Effector CD8-positive, alpha-beta T cell (primary cell): ENCODE results near the gene MRAP.
"Not testable (repeated sequence)": the region's sequence is repeated elsewhere in the genome, so short reads cannot be mapped to it uniquely, and the experiment has no call there.

Source experiments
- DNase-seq: peaks from one replicate; lab custom pipeline; 2025; lab: John Stamatoyannopoulos, UW

Gene MRAP

DNA sequence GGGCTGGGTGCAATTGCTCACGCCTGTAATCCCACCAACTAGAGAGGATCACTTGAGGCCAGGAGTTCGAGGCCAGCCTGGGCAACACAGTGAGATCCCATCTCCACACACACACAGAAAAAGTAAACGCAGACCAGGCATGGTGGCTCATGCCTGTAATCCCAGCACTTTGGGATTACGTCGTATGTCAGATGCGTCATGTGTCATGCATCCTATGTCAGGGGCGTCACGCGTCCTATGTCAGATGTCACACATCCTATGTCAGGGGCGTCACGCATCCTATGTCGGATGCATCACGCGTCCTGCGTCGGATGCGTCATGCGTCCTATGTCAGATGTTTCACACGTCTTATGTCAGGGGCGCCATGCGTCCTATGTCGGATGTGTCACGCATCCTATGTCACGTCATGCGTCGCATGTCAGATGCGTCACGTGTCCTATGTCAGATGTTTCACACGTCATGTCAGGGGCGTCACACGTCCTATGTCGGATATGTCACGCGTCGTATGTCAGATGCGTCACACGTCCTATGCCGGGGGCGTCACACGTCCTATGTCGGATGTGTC lies 1.5 kb downstream of the MRAP start:
- DNase-seq, result no peak

DNA sequence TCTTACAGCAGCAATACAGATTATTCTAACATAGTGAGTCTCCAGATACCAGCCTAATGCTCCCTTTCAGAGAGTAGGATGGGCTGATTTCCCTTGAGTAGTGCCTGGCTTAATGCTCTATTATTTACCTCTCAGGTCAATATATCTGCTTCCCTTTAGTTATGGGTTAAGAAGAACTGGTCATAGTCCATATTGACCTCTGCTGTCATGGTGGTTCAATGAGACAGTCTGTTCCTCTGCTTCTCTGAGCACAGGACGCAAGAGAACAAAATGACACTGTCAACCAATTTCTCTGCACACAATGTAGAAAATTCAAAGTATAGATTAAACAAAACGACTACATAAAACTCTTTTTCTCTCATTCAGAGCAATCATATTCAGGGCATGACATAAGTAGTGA lies 2.9 kb downstream of the MRAP start:
- DNase-seq, result no peak

DNA sequence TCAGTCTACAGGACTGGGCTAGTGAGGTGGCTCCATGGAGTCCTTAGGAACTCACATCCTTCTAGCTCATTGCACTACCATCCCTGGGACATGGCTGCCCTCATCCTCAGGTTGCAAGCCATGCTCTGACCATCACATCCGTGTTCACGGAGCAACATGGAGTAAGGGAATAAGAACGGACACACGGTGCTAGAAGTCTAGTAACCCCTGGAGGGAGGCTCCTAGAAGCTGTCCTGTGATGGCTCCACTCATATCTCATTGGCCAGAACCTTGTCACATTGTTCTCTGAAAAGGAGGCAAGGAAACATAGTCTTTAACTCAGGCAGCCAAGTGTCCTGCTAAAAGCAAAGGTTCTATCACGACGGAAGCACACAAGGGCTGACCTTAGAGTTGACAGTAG lies 3.9 kb downstream of the MRAP start:
- no peak for DNase-seq

DNA sequence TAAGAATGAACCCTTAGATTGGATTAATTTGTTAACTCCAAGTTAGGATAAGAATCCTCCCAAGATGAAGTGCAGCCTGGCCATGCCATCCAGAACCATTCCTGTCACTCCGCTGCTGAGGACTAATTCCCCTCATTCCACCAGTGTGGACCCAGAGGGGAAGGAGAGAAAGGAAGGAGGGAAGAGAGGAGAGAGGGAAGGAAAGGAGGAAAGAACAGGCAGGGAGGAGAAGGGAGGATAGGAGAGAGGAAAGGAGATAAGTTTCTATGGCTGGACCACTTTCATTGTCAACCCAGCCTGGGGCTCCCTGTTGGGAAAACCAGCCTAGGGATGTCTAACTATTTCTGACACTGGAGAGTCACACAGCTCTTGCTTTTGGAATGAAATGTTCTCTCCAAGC lies 4.7 kb downstream of the MRAP start:
- DNase-seq, result no peak

DNA sequence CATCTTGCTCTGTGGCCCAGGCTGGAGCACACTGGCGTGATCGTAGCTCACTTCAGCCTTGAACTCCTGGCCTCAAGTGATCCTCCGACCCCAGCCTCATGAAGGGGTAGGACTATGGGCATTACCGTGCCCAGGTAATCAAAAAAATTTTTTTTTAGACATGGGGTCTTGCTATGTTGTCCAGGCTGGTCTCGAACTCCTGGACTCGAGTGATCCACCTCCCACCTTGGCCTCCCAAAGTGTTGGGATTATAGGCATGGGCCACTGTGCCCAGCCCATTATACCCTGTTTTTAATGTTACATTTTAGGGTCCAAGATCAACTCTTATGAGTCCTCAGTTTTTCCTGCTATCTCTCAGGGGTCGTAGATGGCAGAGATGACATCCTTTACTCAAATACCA lies 6.3 kb downstream of the MRAP start:
- no peak for DNase-seq

DNA sequence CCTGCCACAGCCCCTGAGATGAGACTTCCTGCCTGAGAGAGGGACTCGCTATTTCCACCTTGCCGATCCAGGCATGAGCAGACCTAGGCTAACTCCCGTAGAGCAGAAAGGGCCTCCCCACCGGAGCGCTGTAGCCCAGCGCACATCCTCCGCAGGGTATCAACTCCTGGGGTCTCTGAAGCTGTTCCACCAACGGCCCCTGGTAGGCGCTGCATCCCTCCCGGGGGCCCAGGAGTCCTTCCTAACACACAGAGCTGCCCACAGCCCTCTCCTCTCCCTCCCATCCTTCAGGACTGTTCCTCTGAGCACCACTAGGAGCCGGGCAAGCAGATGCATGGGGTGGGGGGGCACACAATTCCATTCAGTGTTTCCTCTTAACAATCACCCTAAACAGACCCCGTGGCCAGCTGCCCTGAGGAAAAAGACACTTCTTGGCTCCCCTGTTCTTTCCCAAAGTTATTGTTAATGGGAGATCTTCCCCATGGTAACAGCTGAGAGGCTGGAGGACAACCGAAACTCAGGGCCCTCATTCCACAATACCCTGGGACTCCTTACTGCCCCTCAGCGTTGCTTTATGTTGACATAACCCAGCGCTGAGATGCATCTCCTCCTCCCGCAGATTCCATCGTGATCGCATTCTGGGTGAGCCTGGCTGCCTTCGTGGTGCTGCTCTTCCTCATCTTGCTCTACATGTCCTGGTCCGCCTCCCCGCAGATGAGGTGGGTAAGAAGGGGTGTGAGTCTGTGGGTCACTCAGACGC lies 7.5 kb downstream of the MRAP start:
- DNase-seq, result no peak

DNA sequence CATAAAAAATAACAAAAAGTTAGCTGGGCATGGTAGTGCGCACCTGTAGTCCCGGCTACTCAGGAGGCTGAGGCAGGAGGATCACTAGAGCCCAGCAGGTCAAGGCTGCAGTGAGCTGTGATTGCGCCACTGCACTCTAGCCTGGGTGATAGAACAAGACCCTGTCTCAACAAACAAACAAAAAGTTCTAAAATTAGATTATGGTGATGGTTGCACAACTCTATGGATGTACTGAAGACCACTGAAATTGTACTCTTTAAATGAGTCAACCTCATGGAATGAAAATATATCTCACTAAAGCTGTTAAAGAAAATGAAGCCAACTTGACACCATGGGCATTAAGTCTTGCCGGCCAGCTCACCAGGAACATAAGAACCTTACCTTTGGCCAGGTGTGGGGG lies 9.1 kb downstream of the MRAP start:
- no peak for DNase-seq

DNA sequence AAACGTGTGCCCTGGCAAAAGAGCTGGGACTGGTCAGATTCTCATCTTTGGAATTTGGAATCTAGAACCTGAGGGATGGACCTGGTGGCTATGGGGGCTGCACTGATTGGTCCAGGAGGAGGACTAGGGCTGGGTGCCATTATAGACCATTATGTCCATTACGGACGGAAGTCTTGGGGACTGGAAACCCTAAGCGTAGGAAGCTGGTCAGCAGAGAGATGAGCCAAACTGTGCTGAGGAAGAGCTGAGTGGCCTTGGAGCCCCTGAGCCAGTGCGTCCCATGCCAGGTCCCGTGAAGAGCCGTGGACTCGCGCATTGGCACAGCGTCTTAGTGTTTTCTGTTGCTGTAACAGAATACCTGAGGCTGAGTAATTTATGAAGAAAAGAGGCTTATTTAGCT lies 10.0 kb downstream of the MRAP start:
- no peak for DNase-seq

DNA sequence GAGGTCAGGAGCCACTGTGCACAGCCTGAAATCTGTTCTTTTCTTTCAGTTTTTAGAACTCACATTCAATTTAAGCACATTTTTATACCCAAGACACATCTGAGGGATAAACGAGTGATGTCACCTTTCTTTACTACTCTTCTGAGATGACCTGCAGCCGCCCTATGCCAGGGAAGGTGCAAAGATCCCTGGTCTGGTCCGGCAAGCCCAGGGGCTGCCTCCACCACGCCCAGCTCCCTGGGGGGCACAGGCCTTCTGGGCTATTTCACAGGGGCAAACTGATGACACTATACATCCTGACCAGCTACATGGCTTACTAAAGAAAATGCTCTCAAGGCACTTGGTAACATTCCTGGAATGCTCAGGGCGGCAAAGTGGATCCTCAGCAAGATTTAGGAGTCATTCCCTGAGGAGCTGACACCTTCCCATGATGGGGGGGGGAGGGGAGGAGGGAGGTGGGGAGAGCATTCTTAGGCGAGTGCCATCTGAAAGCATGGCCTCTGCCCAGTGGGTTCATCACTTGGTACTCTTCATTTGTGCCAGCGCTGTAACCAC lies 11.3 kb downstream of the MRAP start:
- DNase-seq, result no peak

DNA sequence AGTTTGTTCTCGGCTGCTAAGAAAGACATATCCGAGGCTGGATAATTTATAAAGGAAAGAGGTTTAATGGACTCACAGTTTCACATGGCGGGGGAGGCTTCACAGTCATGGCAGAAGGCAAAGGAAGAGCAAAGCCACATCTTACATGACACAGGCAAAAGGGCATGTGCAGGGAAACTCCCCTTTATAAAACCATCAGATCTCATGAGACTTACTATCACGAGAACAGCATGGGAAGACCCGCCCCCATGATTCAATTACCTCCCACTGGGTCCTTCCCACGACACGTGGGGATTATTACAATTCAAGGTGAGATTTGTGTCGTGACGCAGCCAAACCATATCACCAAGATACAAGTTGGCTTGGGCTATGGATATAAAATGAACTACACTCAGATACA lies 12.3 kb downstream of the MRAP start:
- not testable (repeated sequence) for DNase-seq

DNA sequence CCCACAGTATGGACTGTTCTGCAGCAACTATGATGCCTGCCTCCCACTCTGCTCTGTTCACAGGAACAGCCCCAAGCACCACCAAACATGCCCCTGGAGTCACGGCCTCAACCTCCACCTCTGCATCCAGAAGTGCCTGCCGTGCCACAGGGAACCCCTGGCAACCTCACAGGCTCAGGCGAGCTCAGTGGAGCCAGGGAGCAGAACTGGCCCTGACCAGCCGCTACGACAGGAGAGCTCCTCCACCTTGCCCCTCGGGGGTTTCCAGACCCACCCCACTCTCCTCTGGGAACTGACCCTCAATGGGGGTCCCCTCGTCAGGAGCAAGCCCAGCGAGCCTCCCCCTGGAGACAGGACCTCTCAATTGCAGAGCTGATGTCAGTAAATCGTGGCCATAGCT lies 13.0 kb downstream of the MRAP start:
- DNase-seq, result no peak

DNA sequence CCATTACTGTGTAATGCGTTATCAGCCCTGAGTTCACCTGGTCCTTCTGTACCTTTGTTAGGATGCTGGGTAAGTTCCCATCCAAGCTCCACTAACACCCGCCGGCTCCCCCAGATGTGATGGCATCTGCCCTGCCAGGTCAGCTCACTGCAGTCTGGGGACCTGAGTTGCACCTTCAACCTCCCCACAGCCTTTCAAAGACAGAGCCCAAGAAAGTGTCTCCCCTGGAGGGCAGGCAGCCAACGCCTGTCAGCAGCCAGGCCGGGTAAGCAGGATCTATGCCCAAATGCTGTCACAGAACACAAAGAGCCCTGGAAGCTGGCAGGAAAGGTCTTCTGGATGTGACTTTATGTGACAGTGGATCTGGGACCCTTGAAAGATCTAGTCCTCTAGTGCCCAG lies 13.7 kb downstream of the MRAP start:
- DNase-seq, result no peak

DNA sequence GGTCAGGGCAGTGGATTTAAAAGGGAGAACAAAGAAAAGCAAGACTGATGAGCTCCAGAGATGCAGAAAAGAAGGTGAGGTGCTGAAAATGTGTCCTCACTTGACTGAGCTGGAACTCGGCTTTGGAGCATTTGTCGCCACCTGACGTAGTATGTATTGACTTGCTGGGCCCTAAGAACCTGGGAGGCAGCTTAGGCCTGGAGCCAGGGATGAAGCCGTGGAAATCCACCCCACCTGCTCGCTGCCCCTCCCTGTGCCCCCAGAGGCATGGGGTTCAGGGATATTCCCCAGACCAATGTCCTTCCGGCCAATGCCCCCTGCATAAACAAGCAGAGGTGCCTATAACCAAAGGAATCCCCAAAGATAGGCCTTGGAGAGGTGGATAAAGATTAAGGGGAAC lies 14.3 kb downstream of the MRAP start:
- no peak for DNase-seq

DNA sequence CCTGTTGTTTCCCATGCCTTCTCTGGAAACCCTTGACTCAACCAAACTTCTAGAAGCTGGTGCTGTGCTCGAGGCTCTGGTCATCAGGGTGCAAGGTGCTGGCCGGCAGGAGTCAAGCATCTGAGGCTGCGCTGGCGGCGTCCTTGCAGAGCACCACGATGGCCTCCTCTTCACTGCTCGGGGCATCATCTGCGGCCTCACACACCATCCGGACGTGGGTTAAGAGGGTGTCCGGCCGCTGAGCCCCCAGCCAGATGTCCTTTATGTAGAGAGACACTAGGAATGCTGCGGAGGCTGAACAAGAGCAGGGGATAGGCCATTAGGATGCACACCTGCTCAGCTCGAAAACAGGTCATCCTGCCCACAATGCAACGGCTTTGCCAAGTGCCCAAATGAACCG lies 16.2 kb downstream of the MRAP start:
- no peak for DNase-seq

DNA sequence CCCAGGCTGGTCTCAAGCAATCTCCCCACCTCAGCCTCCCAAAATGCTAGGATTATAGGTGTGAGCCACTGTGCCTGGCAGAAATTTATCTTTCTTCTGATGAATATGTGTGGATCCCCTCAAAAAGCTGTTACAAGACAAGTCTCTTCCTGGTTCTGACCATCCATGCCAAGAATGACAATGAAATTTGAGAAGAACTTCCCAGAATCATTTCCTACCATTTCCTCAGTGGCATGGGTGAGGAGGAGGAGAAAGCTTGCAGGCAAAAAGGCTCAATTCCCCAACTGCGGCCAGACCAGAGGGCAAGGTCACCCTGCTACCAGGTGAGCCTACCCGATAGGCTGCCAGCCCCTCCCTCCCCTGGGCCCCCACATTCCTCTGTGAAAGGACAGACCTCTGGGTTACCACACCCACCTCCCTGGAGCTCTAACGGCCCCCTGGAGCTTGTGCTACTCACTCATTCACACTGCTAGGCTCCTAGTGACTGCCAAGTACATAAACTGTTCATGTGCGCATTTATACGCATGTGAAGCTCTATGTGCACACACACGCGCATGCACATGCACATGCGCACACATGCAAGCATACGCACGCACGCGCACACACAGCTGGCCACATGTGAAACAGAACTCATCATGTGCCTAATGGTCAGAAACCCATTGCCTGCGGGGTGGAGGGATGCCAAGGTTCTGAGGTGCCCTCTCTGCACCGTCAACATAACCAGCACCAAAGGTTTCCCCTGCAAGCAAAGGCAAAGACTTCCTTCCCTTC lies 17.0 kb downstream of the MRAP start:
- DNase-seq, result no peak

DNA sequence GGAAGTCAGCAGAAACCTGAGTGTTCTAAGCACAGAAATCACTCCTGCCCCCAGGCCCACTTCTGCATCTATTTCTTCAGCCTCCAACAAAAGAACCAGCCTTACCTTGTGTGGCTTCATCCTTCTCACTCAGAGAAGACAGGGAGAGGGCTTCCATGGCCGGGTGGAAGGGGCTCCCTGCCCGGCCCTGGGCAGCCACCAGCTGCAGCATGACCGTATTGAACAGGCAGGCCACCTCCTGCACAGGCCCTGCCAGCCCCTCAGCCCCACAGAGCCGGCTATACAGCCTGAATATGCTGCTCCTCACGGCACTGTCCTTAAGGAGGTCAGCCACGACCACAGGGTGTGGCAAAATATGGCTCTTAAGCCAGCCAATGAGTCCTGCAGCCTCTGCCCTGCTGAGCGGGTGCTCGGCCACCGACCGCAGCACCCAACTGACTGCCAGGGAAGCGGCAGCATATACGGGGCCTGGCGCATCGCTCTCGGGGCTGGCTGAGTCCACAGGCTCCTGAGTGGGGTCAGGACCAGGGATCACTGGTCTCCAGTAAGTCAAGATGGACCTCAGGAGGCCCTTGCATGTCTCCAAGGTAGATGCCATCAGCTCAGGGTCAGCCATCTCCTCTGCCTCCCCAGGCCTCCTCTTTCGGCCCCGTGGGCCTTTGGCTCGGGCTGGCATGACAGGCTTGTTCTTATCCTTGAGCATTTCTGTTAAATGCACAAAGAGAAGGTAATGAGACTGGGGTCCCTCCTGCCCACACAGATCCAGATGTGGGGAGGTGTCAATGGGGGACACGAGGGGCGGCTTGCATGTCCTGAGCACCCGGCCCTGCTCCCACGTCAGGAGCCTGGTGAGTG lies 17.9 kb downstream of the MRAP start:
- no peak for DNase-seq

DNA sequence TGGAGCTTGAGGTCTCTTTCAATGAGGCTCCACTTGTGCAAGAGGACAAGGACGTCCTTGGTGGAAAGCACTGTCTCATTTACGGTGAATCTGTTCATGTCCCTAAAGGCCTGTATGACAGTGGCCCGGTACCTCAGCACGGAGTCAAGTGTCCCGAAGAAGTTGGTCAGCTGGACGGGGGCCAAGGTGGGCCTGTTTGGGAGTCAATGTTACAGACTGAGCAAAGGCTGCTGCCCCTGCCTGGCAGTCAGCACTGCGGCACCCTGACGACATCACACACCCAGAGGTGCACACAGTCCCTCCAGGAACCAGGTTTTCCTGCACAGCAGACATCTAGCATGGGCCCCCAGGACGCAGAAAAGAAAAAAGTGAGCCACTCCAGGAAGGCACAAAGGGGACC lies 19.1 kb downstream of the MRAP start:
- no peak for DNase-seq

DNA sequence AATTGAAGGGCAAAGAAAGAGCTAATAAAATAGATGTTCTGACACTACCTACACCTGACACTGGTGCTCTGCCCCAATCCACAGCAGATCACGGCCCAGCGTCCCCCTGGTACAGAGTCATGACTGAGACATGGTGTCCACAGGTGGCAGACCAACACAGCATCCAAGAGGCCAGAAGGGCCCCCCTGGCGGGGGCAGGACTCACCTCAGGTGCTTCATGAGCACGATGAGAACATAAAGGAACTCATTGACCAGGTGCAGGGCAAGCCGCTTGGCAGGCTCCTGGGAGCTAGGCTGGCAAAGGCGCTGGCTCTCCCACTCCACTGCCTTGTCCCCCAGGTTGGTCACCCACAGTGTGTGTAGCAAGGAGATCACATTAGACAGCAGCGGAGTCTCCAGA lies 20.4 kb downstream of the MRAP start:
- no peak for DNase-seq

DNA sequence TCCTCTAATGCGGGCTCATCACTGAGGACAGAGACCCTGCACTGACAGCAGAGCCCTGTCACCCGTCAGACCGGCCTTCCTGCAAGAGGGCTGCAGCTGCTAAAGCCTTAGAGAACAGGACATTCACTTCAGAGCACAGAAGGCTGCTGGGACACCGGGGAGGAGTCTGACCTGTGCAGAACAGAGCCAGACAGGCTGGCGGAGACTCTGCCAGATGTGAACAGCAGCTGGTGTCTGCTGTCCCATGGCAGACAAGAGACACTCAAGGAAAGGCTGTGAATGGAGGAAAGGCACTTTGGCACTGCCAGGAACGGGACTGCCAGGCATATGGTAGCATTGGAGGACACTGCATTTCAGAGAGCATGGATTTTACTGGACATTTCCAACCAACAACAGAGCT lies 21.4 kb downstream of the MRAP start:
- no peak for DNase-seq

DNA sequence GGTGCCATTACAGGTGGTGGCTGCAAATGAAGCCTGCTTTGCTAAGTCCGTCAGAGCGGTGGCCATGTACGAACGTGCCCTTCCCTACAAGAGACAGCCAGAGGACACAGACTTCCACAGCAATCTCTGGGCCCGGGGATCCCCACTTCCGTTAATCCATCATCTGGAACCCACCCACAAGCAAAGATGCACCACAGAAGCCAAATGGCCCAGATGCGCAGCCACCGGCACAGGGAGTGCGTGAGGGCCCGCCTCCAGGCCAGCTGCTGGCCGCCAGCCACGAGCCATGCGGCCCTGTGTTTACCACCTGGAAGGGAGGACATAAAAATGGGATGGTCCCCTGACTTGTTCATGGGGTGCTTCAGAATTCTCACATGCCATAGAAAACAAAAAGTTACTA lies 22.1 kb downstream of the MRAP start:
- no peak for DNase-seq

DNA sequence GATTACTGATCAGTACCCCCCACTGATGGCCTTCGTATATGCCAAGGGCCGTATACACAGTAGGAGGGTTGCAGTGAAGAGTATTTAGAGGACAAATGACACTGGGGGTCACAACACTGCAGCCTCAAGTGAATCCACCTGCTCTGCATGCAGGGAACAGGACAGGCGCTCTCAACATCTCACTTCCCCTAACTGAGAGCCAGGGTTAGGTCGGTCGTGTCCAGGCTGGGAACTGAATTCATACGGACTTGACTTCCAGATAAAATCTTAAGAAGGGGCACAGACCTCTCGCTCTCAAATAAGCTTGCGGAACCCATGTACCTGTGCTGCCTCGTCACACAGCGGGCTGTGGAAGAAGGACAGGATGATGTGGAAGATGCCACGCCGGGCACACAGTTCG lies 22.8 kb downstream of the MRAP start:
- no peak for DNase-seq

DNA sequence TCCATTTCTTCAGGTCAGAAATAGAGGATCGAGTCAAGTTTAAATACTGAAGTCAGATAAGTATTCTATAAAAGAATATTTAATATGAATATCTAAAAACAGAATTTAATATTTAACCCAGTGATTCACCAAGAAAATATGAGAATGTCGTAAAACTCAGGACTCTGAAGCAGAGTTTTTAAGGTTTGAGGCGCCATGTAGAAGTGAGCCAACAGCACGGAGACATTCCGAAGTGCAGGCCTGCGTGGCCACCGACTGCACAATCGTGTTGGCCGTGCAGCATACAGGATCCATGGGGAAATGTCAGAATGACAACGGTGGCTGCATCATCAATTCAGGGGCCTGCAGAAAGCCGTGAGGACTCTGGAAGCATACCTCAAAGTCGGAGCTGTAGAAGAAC lies 23.4 kb downstream of the MRAP start:
- DNase-seq, result no peak
